ENCODE data around the gene OR11A1.
"Not testable (repeated sequence)": the region's sequence is repeated elsewhere in the genome, so short reads cannot be mapped to it uniquely, and the experiment has no call there.

Gene OR11A1

GRCh38 chr6:29477923-29478450 is 21.1 kb upstream of the OR11A1 start:
- no peak for DNase-seq

GRCh38 chr6:29474996-29475395 is 18.1 kb upstream of the OR11A1 start:
- no peak for DNase-seq

- DNase-seq = no peak
These were observed 9.4 kb upstream of the OR11A1 start for GRCh38 chr6:29466241-29466640.

GRCh38 chr6:29465801-29466200 is 8.9 kb upstream of the OR11A1 start:
- no peak for DNase-seq

- DNase-seq = no peak
These were observed 8.4 kb upstream of the OR11A1 start for GRCh38 chr6:29465279-29465678.

- no peak for DNase-seq
These were observed 5.2 kb upstream of the OR11A1 start for GRCh38 chr6:29462022-29462421.

GRCh38 chr6:29461021-29461814 is 4.3 kb upstream of the OR11A1 start:
- DNase-seq = no peak

- no peak for DNase-seq
These were observed 5.2 kb downstream of the OR11A1 start for GRCh38 chr6:29451471-29452193.

- no peak for DNase-seq
These were observed 9.2 kb downstream of the OR11A1 start for GRCh38 chr6:29447670-29448069.

GRCh38 chr6:29444031-29444430 is 12.8 kb downstream of the OR11A1 start:
- DNase-seq = not testable (repeated sequence)

GRCh38 chr6:29442719-29443118 is 14.2 kb downstream of the OR11A1 start:
- no peak for DNase-seq

- no peak for DNase-seq
These were observed 17.9 kb downstream of the OR11A1 start, which contains the start of gene OR10C1 for GRCh38 chr6:29439006-29439405. Gene OR10C1, plus strand, starts transcription at chr6:29439306. Its CDS starts 710 bp downstream, at chr6:29440016.

- DNase-seq = not testable (repeated sequence)
These were observed 20.1 kb downstream of the OR11A1 start for GRCh38 chr6:29436730-29437129.

GRCh38 chr6:29426654-29427053 is 30.2 kb downstream of the OR11A1 start:
- no peak for DNase-seq

- no peak for DNase-seq
These were observed 31.8 kb downstream of the OR11A1 start for GRCh38 chr6:29425075-29425474.

GRCh38 chr6:29424575-29424974 is 32.3 kb downstream of the OR11A1 start:
- no peak for DNase-seq

GRCh38 chr6:29424168-29424567 is 32.7 kb downstream of the OR11A1 start:
- DNase-seq = no peak

GRCh38 chr6:29419516-29419915 is 37.4 kb downstream of the OR11A1 start:
- no peak for DNase-seq

- no peak for DNase-seq
These were observed 42.3 kb downstream of the OR11A1 start, which contains the start of gene OR12D1 for GRCh38 chr6:29414588-29414987. Gene OR12D1, plus strand, starts transcription at chr6:29414928.

- no peak for DNase-seq
These were observed 53.1 kb downstream of the OR11A1 start for GRCh38 chr6:29403801-29404200.

GRCh38 chr6:29399525-29399924 is 57.3 kb downstream of the OR11A1 start:
- DNase-seq = no peak

GRCh38 chr6:29395331-29395730 is 61.5 kb downstream of the OR11A1 start, which contains the start of gene OR12D2:
Gene OR12D2, plus strand, starts transcription at chr6:29395631. Its CDS starts 1,069 bp downstream, at chr6:29396700.
- DNase-seq = no peak

GRCh38 chr6:29388533-29388932 is 68.3 kb downstream of the OR11A1 start:
- DNase-seq = no peak

- no peak for DNase-seq
These were observed 80.9 kb downstream of the OR11A1 start for GRCh38 chr6:29376003-29376402.
